Mucosa of rectum (tissue), 2 donors: ENCODE measurements around the gene ZBTB17.

Source experiments
- H3K27ac ChIP-seq, 2 donors: one replicate each; pipeline ENCODE4 v1.7.0; 2013; ENCODE audit warnings: inconsistent platforms in 2 of 2, low read depth in 2 of 2, low read length in 2 of 2
- H3K27me3 ChIP-seq, 2 donors: one replicate each; pipeline ENCODE4 v1.7.0; 2013; ENCODE audit warnings: low read length in 2 of 2; ENCODE audit not compliant: control insufficient read depth in 2 of 2, insufficient read depth in 2 of 2
- H3K36me3 ChIP-seq, 2 donors: one replicate each; pipeline ENCODE4 v1.7.0; 2013; ENCODE audit warnings: low read length in 2 of 2; ENCODE audit not compliant: control insufficient read depth in 2 of 2, insufficient read depth in 2 of 2
- H3K4me1 ChIP-seq, 2 donors: one replicate each; pipeline ENCODE4 v1.7.0; 2013; ENCODE audit warnings: low read length in 2 of 2, mild to moderate bottlenecking in 1 of 2; ENCODE audit not compliant: control insufficient read depth in 2 of 2, insufficient read depth in 2 of 2
- H3K4me3 ChIP-seq, 2 donors: one replicate each; pipeline ENCODE4 v1.7.0; 2013; ENCODE audit warnings: low read length in 2 of 2
- H3K9ac ChIP-seq, 2 donors: one replicate each; pipeline ENCODE4 v1.7.0; 2013; ENCODE audit warnings: low read length in 2 of 2, low read depth in 1 of 2, mild to moderate bottlenecking in 1 of 2
- H3K9me3 ChIP-seq, 2 donors: one replicate each; pipeline ENCODE4 v1.7.0; 2013; ENCODE audit warnings: low read length in 2 of 2; ENCODE audit not compliant: control insufficient read depth in 2 of 2
- donor health status: healthy.
- donor health status: Normal muscosa, but diverticular disease.

The ZBTB17 gene

GRCh38 chr1:15997637-15998280, 21.9 kb upstream of the ZBTB17 start:
- H3K4me1 ChIP-seq, result no peaks in the 10 kb centered on the region
- no peak overlapping the region for H3K9ac ChIP-seq
- no peak overlapping the region for H3K4me3 ChIP-seq
- no peaks in the 10 kb centered on the region for H3K36me3 ChIP-seq
- H3K27me3 ChIP-seq, result no peaks in the 10 kb centered on the region
- no peaks in the 10 kb centered on the region for H3K9me3 ChIP-seq
- H3K27ac ChIP-seq, result no peak overlapping the region

- Histone ChIP-seq H3K9me3 (no peaks in the 10 kb centered on the region), H3K36me3 (no peaks in the 10 kb centered on the region), H3K4me3 (no peak overlapping the region), H3K27ac (no peak overlapping the region), H3K9ac (no peak overlapping the region), H3K27me3 (no peaks in the 10 kb centered on the region), H3K4me1 (no peaks in the 10 kb centered on the region)
Measured at GRCh38 chr1:15997076-15997585, 21.2 kb upstream of the ZBTB17 start.

GRCh38 chr1:15994590-15995351, 18.9 kb upstream of the ZBTB17 start:
- H3K27ac ChIP-seq, result no peak overlapping the region
- H3K9me3 ChIP-seq, result no peaks in the 10 kb centered on the region
- H3K4me1 ChIP-seq, result no peaks in the 10 kb centered on the region
- no peaks in the 10 kb centered on the region for H3K27me3 ChIP-seq
- H3K36me3 ChIP-seq, result no peaks in the 10 kb centered on the region
- no peak overlapping the region for H3K9ac ChIP-seq
- no peak overlapping the region for H3K4me3 ChIP-seq

- H3K4me3 ChIP-seq, result no peak overlapping the region
- H3K36me3 ChIP-seq, result no peaks in the 10 kb centered on the region
- no peaks in the 10 kb centered on the region for H3K27me3 ChIP-seq
- H3K27ac ChIP-seq, result no peak overlapping the region
- no peaks in the 10 kb centered on the region for H3K9me3 ChIP-seq
- H3K9ac ChIP-seq, result no peak overlapping the region
- no peaks in the 10 kb centered on the region for H3K4me1 ChIP-seq
Measured at GRCh38 chr1:15994081-15994480, 18.2 kb upstream of the ZBTB17 start.

- Histone ChIP-seq H3K27me3 (no peaks in the 10 kb centered on the region), H3K4me1 (no peaks in the 10 kb centered on the region), H3K9ac (no peak overlapping the region), H3K36me3 (no peaks in the 10 kb centered on the region), H3K9me3 (no peaks in the 10 kb centered on the region), H3K27ac (no peak overlapping the region), H3K4me3 (no peak overlapping the region)
Measured at GRCh38 chr1:15993666-15994065, 17.8 kb upstream of the ZBTB17 start.

- H3K4me1 ChIP-seq, result no peaks in the 10 kb centered on the region
Measured at GRCh38 chr1:15992582-15993500, 16.9 kb upstream of the ZBTB17 start.

GRCh38 chr1:15992187-15992553, 16.3 kb upstream of the ZBTB17 start:
- Histone ChIP-seq H3K4me3 (no peak overlapping the region), H3K27ac (no peak overlapping the region), H3K4me1 (no peaks in the 10 kb centered on the region), H3K27me3 (no peaks in the 10 kb centered on the region), H3K36me3 (no peaks in the 10 kb centered on the region), H3K9me3 (no peaks in the 10 kb centered on the region), H3K9ac (no peak overlapping the region)

More at GRCh38 chr1:15992582-15993500, 16.9 kb upstream of the ZBTB17 start:
- Histone ChIP-seq H3K36me3 (no peaks in the 10 kb centered on the region), H3K4me3 (no peak overlapping the region), H3K27me3 (no peaks in the 10 kb centered on the region), H3K9me3 (no peaks in the 10 kb centered on the region), H3K9ac (no peak overlapping the region), H3K27ac (no peak overlapping the region)

GRCh38 chr1:15991427-15992186, 15.7 kb upstream of the ZBTB17 start:
- Histone ChIP-seq H3K9ac (no peak overlapping the region), H3K27ac (no peak overlapping the region), H3K9me3 (no peaks in the 10 kb centered on the region), H3K27me3 (no peaks in the 10 kb centered on the region), H3K4me1 (no peaks in the 10 kb centered on the region), H3K36me3 (no peaks in the 10 kb centered on the region), H3K4me3 (no peak overlapping the region)

- no peaks in the 10 kb centered on the region for H3K9me3 ChIP-seq
- H3K4me1 ChIP-seq, result no peaks in the 10 kb centered on the region
- no peak overlapping the region for H3K4me3 ChIP-seq
- H3K9ac ChIP-seq, result no peak overlapping the region
- H3K27me3 ChIP-seq, result no peaks in the 10 kb centered on the region
- no peak overlapping the region for H3K27ac ChIP-seq
- no peaks in the 10 kb centered on the region for H3K36me3 ChIP-seq
Measured at GRCh38 chr1:15989776-15990175, 13.9 kb upstream of the ZBTB17 start.
